GM19468 (cell line): Measurements from ENCODE around the gene SUV39H2.
"Not testable (repeated sequence)": the region's sequence is repeated elsewhere in the genome, so short reads cannot be mapped to it uniquely, and the experiment has no call there.

Experiments used
- ATAC-seq: cut with Tn5 transposase; IDR thresholded peaks from one replicate; pipeline ENCODE4 v1.9.1; 2021; ENCODE audit warnings: mild to moderate bottlenecking, moderate library complexity, moderate number of reproducible peaks; ENCODE audit not compliant: unreplicated experiment; ENCODE audit errors: extremely low read depth

Gene SUV39H2

GRCh38 chr10:14926061-14926470 lies 47.4 kb downstream of the SUV39H2 start:
- ATAC-seq: no peak

GRCh38 chr10:14926722-14927416 lies 48.2 kb downstream of the SUV39H2 start:
- ATAC-seq: peak; percentile 87

GRCh38 chr10:14930610-14931009 lies 51.9 kb downstream of the SUV39H2 start:
- no peak for ATAC-seq

GRCh38 chr10:14936584-14936983 lies 57.9 kb downstream of the SUV39H2 start:
- ATAC-seq: no peak

- ATAC-seq: not testable (repeated sequence)
Observed at GRCh38 chr10:14938971-14939370, 60.3 kb downstream of the SUV39H2 start.

- peak; percentile 59 for ATAC-seq
Observed at GRCh38 chr10:14942147-14942949, 63.7 kb downstream of the SUV39H2 start.

- ATAC-seq: not testable (repeated sequence)
Observed at GRCh38 chr10:14942950-14943338, 64.3 kb downstream of the SUV39H2 start.

GRCh38 chr10:14945108-14945507 lies 66.4 kb downstream of the SUV39H2 start:
- ATAC-seq: no peak

GRCh38 chr10:14947268-14947667 lies 68.6 kb downstream of the SUV39H2 start:
- ATAC-seq: no peak

GRCh38 chr10:14949291-14949690 lies 70.6 kb downstream of the SUV39H2 start:
- no peak for ATAC-seq

GRCh38 chr10:14952851-14953423 lies 74.3 kb downstream of the SUV39H2 start:
- no peak for ATAC-seq

GRCh38 chr10:14953424-14954000 lies 74.8 kb downstream of the SUV39H2 start:
- peak; percentile 27 for ATAC-seq
